Memory B cell (primary cell): ENCODE data around the gene MAP2K1.
"Not testable (repeated sequence)": the region's sequence is repeated elsewhere in the genome, so short reads cannot be mapped to it uniquely, and the experiment has no call there.

Experiments used
- ATAC-seq: fragments of 150-1000 bp; cut with Tn5 transposase; 2 replicates; pipeline ENCODE4 v1.10.0; 2021; ENCODE audit warnings: low read depth, mild to moderate bottlenecking, moderate library complexity
- DNase-seq, 2 donors: peaks; one replicate each; pipeline ENCODE4 v3.0.0; 2022; ENCODE audit warnings: low spot score in 2 of 2
- H3K27ac Mint-ChIP-seq: one replicate; pipeline ENCODE4 v1.8.0; 2022; ENCODE audit warnings: mild to moderate bottlenecking, moderate library complexity, mixed read lengths
- H3K27me3 Mint-ChIP-seq: one replicate; pipeline ENCODE4 v1.8.0; 2022; ENCODE audit warnings: mixed read lengths
- H3K36me3 Mint-ChIP-seq: one replicate; pipeline ENCODE4 v1.8.0; 2022; ENCODE audit warnings: mild to moderate bottlenecking, mixed read lengths
- H3K4me1 Mint-ChIP-seq: one replicate; pipeline ENCODE4 v1.8.0; 2022; ENCODE audit warnings: mixed read lengths
- H3K4me3 Mint-ChIP-seq: one replicate; pipeline ENCODE4 v1.8.0; 2022; ENCODE audit warnings: mild to moderate bottlenecking, moderate library complexity, mixed read lengths
- H3K9me3 Mint-ChIP-seq: one replicate; pipeline ENCODE4 v1.8.0; 2022; ENCODE audit warnings: mixed read lengths

The MAP2K1 gene

GRCh38 chr15:66484539-66485112 lies 97.9 kb downstream of the MAP2K1 start:
- DNase-seq (no peak), ATAC-seq (no peak)
- Mint-ChIP-seq H3K4me3 (no peak overlapping the region), H3K4me1 (no peaks in the 10 kb centered on the region), H3K9me3 (no peaks in the 10 kb centered on the region), H3K27me3 (no peaks in the 10 kb centered on the region), H3K36me3 (peaks cover 28% of the 10 kb centered on the region), H3K27ac (no peak overlapping the region)

GRCh38 chr15:66486887-66487286 lies 100.2 kb downstream of the MAP2K1 start:
- H3K27ac Mint-ChIP-seq, result peak overlapping the region; percentile 63
- no peaks in the 10 kb centered on the region for H3K4me1 Mint-ChIP-seq
- H3K36me3 Mint-ChIP-seq, result peaks cover 21% of the 10 kb centered on the region
- no peak for ATAC-seq
- H3K9me3 Mint-ChIP-seq, result no peaks in the 10 kb centered on the region
- no peak overlapping the region for H3K4me3 Mint-ChIP-seq
- DNase-seq, result no peak
- no peaks in the 10 kb centered on the region for H3K27me3 Mint-ChIP-seq

GRCh38 chr15:66488525-66488924 lies 101.8 kb downstream of the MAP2K1 start:
- H3K4me3 Mint-ChIP-seq, result no peak overlapping the region
- H3K27me3 Mint-ChIP-seq, result no peaks in the 10 kb centered on the region
- ATAC-seq, result no peak
- peaks cover 15% of the 10 kb centered on the region for H3K36me3 Mint-ChIP-seq
- H3K4me1 Mint-ChIP-seq, result no peaks in the 10 kb centered on the region
- H3K9me3 Mint-ChIP-seq, result no peaks in the 10 kb centered on the region
- DNase-seq, result no peak
- H3K27ac Mint-ChIP-seq, result no peak overlapping the region

- Mint-ChIP-seq H3K4me1 (peaks cover 1% of the 10 kb centered on the region), H3K4me3 (no peak overlapping the region), H3K27me3 (no peaks in the 10 kb centered on the region), H3K27ac (no peak overlapping the region), H3K9me3 (no peaks in the 10 kb centered on the region), H3K36me3 (peaks cover 17% of the 10 kb centered on the region)
- DNase-seq (no peak), ATAC-seq (no peak)
Measured at GRCh38 chr15:66489179-66489791, 102.6 kb downstream of the MAP2K1 start.

- DNase-seq, result no peak
- no peak for ATAC-seq
- H3K4me3 Mint-ChIP-seq, result no peak overlapping the region
- H3K4me1 Mint-ChIP-seq, result peaks cover 10% of the 10 kb centered on the region
- H3K27me3 Mint-ChIP-seq, result no peaks in the 10 kb centered on the region
- H3K9me3 Mint-ChIP-seq, result no peaks in the 10 kb centered on the region
- H3K27ac Mint-ChIP-seq, result no peak overlapping the region
- peaks cover 13% of the 10 kb centered on the region for H3K36me3 Mint-ChIP-seq
Measured at GRCh38 chr15:66491846-66492245, 105.1 kb downstream of the MAP2K1 start.

- ATAC-seq (no peak), DNase-seq (no peak)
- H3K9me3 Mint-ChIP-seq, result no peaks in the 10 kb centered on the region
- no peaks in the 10 kb centered on the region for H3K27me3 Mint-ChIP-seq
- no peak overlapping the region for H3K4me3 Mint-ChIP-seq
- peaks cover 15% of the 10 kb centered on the region for H3K36me3 Mint-ChIP-seq
- H3K27ac Mint-ChIP-seq, result peak overlapping the region; percentile 21
- H3K4me1 Mint-ChIP-seq, result peaks cover 14% of the 10 kb centered on the region
Measured at GRCh38 chr15:66494262-66494661, 107.5 kb downstream of the MAP2K1 start.

GRCh38 chr15:66496951-66497501 lies 110.3 kb downstream of the MAP2K1 start:
- H3K27me3 Mint-ChIP-seq, result no peaks in the 10 kb centered on the region
- peaks cover 22% of the 10 kb centered on the region for H3K36me3 Mint-ChIP-seq
- no peak for DNase-seq
- peak overlapping the region; percentile 98 for H3K27ac Mint-ChIP-seq
- ATAC-seq, result peak; percentile 28
- peak overlapping the region; percentile 98 for H3K4me3 Mint-ChIP-seq
- no peaks in the 10 kb centered on the region for H3K9me3 Mint-ChIP-seq
- peaks cover 17% of the 10 kb centered on the region for H3K4me1 Mint-ChIP-seq

GRCh38 chr15:66497502-66498455 lies 111.1 kb downstream of the MAP2K1 start, which contains the start of gene SNAPC5:
TSS of gene SNAPC5 (minus strand) at chr15:66497762. CDS start at chr15:66497731, 31 bp downstream.
- Mint-ChIP-seq H3K4me3 (peak within 1 kb of the TSS; percentile 98), H3K4me1 (peaks cover 17% of the 10 kb centered on the region), H3K27ac (peak within 1 kb of the TSS; percentile 98), H3K9me3 (no peaks in the 10 kb centered on the region), H3K27me3 (no peaks in the 10 kb centered on the region), H3K36me3 (peaks cover 19% of the 10 kb centered on the region)
- DNase-seq (peak; percentile 96 to 99), ATAC-seq (peak; percentile 92)

- peaks cover 18% of the 10 kb centered on the region for H3K36me3 Mint-ChIP-seq
- H3K4me3 Mint-ChIP-seq, result no peak overlapping the region
- no peaks in the 10 kb centered on the region for H3K27me3 Mint-ChIP-seq
- H3K9me3 Mint-ChIP-seq, result no peaks in the 10 kb centered on the region
- DNase-seq (peak; percentile 29 to 45), ATAC-seq (no peak)
- H3K27ac Mint-ChIP-seq, result peak overlapping the region; percentile 56
- H3K4me1 Mint-ChIP-seq, result peaks cover 22% of the 10 kb centered on the region
Measured at GRCh38 chr15:66498501-66499386, 112.0 kb downstream of the MAP2K1 start.

GRCh38 chr15:66500346-66500745 lies 113.6 kb downstream of the MAP2K1 start:
- H3K4me1 Mint-ChIP-seq, result peaks cover 21% of the 10 kb centered on the region

GRCh38 chr15:66502491-66502890 lies 115.8 kb downstream of the MAP2K1 start:
- Mint-ChIP-seq H3K4me3 (peak overlapping the region; percentile 100), H3K36me3 (peaks cover 16% of the 10 kb centered on the region), H3K27ac (peak overlapping the region; percentile 96), H3K9me3 (no peaks in the 10 kb centered on the region), H3K4me1 (peaks cover 24% of the 10 kb centered on the region), H3K27me3 (no peaks in the 10 kb centered on the region)
- DNase-seq (no peak), ATAC-seq (no peak)

More at GRCh38 chr15:66500346-66500745, 113.6 kb downstream of the MAP2K1 start:
- not testable (repeated sequence) for ATAC-seq, H3K4me3 Mint-ChIP-seq, DNase-seq, H3K9me3 Mint-ChIP-seq, H3K27me3 Mint-ChIP-seq
- Mint-ChIP-seq H3K27ac (peak overlapping the region; percentile 56), H3K36me3 (peaks cover 16% of the 10 kb centered on the region)

GRCh38 chr15:66503041-66503648 lies 116.4 kb downstream of the MAP2K1 start:
- ATAC-seq, DNase-seq, H3K27me3 Mint-ChIP-seq, H3K9me3 Mint-ChIP-seq: not testable (repeated sequence)
- Mint-ChIP-seq H3K36me3 (peaks cover 13% of the 10 kb centered on the region), H3K4me3 (peak overlapping the region; percentile 100), H3K27ac (peak overlapping the region; percentile 96), H3K4me1 (peaks cover 21% of the 10 kb centered on the region)
